ENCODE results near the gene RNMT.

DNA sequence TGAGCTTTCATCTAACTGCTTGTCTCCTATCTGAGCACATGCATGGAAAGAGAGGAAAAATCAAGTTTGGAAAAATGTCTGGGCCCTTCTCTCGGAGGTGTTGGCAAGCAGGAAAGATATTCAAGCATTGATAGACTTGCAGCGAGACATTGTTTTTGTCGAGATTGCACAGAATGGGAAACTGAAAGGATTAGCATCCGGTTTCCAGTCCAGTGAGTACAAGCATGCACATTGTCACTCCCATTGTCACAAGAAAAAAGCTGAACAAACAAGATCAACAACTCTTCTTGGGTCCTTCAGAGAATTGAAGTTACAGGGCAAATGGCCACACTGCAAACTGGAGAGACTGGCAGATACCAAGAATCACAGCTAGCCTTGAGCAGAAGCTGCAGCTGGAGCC lies 77.8 kb downstream of the RNMT start:
- TF ChIP-seq, protein P1, sequence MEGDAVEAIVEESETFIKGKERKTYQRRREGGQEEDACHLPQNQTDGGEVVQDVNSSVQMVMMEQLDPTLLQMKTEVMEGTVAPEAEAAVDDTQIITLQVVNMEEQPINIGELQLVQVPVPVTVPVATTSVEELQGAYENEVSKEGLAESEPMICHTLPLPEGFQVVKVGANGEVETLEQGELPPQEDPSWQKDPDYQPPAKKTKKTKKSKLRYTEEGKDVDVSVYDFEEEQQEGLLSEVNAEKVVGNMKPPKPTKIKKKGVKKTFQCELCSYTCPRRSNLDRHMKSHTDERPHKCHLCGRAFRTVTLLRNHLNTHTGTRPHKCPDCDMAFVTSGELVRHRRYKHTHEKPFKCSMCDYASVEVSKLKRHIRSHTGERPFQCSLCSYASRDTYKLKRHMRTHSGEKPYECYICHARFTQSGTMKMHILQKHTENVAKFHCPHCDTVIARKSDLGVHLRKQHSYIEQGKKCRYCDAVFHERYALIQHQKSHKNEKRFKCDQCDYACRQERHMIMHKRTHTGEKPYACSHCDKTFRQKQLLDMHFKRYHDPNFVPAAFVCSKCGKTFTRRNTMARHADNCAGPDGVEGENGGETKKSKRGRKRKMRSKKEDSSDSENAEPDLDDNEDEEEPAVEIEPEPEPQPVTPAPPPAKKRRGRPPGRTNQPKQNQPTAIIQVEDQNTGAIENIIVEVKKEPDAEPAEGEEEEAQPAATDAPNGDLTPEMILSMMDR (IDR thresholded peaks at IDR 0.05; ENCODE audit: insufficient read depth, low read depth, low read length) = no peak
- TF ChIP-seq EZH2 (IDR thresholded peaks at IDR 0.05; ENCODE audit: insufficient read depth, low read length) = no peak

All from astrocyte (in vitro differentiated cells and primary cell).